ENCODE results near the gene EYS.

Gene EYS

GRCh38 chr6:64325093-64325492 lies 1381.9 kb downstream of the EYS start:
- TF ChIP-seq CTCF (IDR thresholded peaks at IDR 0.05; ENCODE audit: poor library complexity, severe bottlenecking): no peak
- no peak overlapping the region for H3K4me3 ChIP-seq (ENCODE audit: severe bottlenecking)
- H3K27ac ChIP-seq (ENCODE audit: poor library complexity, severe bottlenecking): no peak overlapping the region
- ATAC-seq (ENCODE audit: low read depth) (no peak), DNase-seq (ENCODE audit: low spot score) (no peak)
- H3K4me1 ChIP-seq (ENCODE audit: insufficient read depth, poor library complexity, severe bottlenecking): no peaks in the 10 kb centered on the region
- no peaks in the 10 kb centered on the region for H3K9me3 ChIP-seq (ENCODE audit: severe bottlenecking)
- no peaks in the 10 kb centered on the region for H3K36me3 ChIP-seq (ENCODE audit: low read depth)
- no peaks in the 10 kb centered on the region for H3K27me3 ChIP-seq (ENCODE audit: insufficient read depth, poor library complexity, severe bottlenecking)

- no peaks in the 10 kb centered on the region for H3K27me3 ChIP-seq (ENCODE audit: insufficient read depth, poor library complexity, severe bottlenecking)
- no peak for ATAC-seq (ENCODE audit: low read depth)
- TF ChIP-seq CTCF (IDR thresholded peaks at IDR 0.05; ENCODE audit: poor library complexity, severe bottlenecking): no peak
- no peak overlapping the region for H3K4me3 ChIP-seq (ENCODE audit: severe bottlenecking)
- no peak for DNase-seq (ENCODE audit: low spot score)
- no peaks in the 10 kb centered on the region for H3K9me3 ChIP-seq (ENCODE audit: severe bottlenecking)
- H3K4me1 ChIP-seq (ENCODE audit: insufficient read depth, poor library complexity, severe bottlenecking): no peaks in the 10 kb centered on the region
- H3K36me3 ChIP-seq (ENCODE audit: low read depth): no peaks in the 10 kb centered on the region
- no peak overlapping the region for H3K27ac ChIP-seq (ENCODE audit: poor library complexity, severe bottlenecking)
Observed at GRCh38 chr6:64310214-64310613, 1396.8 kb downstream of the EYS start.

- no peaks in the 10 kb centered on the region for H3K27me3 ChIP-seq (ENCODE audit: insufficient read depth, poor library complexity, severe bottlenecking)
- no peak overlapping the region for H3K4me3 ChIP-seq (ENCODE audit: severe bottlenecking)
- DNase-seq (ENCODE audit: low spot score) (no peak), ATAC-seq (ENCODE audit: low read depth) (no peak)
- no peak overlapping the region for H3K27ac ChIP-seq (ENCODE audit: poor library complexity, severe bottlenecking)
- TF ChIP-seq CTCF (IDR thresholded peaks at IDR 0.05; ENCODE audit: poor library complexity, severe bottlenecking): no peak
- H3K9me3 ChIP-seq (ENCODE audit: severe bottlenecking): no peaks in the 10 kb centered on the region
- no peaks in the 10 kb centered on the region for H3K4me1 ChIP-seq (ENCODE audit: insufficient read depth, poor library complexity, severe bottlenecking)
- no peaks in the 10 kb centered on the region for H3K36me3 ChIP-seq (ENCODE audit: low read depth)
Observed at GRCh38 chr6:64301307-64302236, 1405.5 kb downstream of the EYS start.

- no peak for TF ChIP-seq CTCF (IDR thresholded peaks at IDR 0.05; ENCODE audit: poor library complexity, severe bottlenecking)
- DNase-seq (ENCODE audit: low spot score): no peak
- no peaks in the 10 kb centered on the region for H3K4me1 ChIP-seq (ENCODE audit: insufficient read depth, poor library complexity, severe bottlenecking)
- H3K27me3 ChIP-seq (ENCODE audit: insufficient read depth, poor library complexity, severe bottlenecking): no peaks in the 10 kb centered on the region
- no peaks in the 10 kb centered on the region for H3K9me3 ChIP-seq (ENCODE audit: severe bottlenecking)
- no peak for ATAC-seq (ENCODE audit: low read depth)
- H3K4me3 ChIP-seq (ENCODE audit: severe bottlenecking): no peak overlapping the region
- no peak overlapping the region for H3K27ac ChIP-seq (ENCODE audit: poor library complexity, severe bottlenecking)
- no peaks in the 10 kb centered on the region for H3K36me3 ChIP-seq (ENCODE audit: low read depth)
Observed at GRCh38 chr6:64299176-64299575, 1407.8 kb downstream of the EYS start.

- no peaks in the 10 kb centered on the region for H3K9me3 ChIP-seq (ENCODE audit: severe bottlenecking)
- DNase-seq (ENCODE audit: low spot score) (no peak), ATAC-seq (ENCODE audit: low read depth) (no peak)
- no peak overlapping the region for H3K27ac ChIP-seq (ENCODE audit: poor library complexity, severe bottlenecking)
- TF ChIP-seq CTCF (IDR thresholded peaks at IDR 0.05; ENCODE audit: poor library complexity, severe bottlenecking): no peak
- H3K27me3 ChIP-seq (ENCODE audit: insufficient read depth, poor library complexity, severe bottlenecking): no peaks in the 10 kb centered on the region
- no peaks in the 10 kb centered on the region for H3K36me3 ChIP-seq (ENCODE audit: low read depth)
- no peak overlapping the region for H3K4me3 ChIP-seq (ENCODE audit: severe bottlenecking)
- no peaks in the 10 kb centered on the region for H3K4me1 ChIP-seq (ENCODE audit: insufficient read depth, poor library complexity, severe bottlenecking)
Observed at GRCh38 chr6:64294034-64294433, 1413.0 kb downstream of the EYS start.

Data from RWPE2 (cell line).